GM19025 (cell line): Measurements from ENCODE around the gene CHEK1.
A peak's percentile ranks its signal among the peaks of the same experiment; 100 is the strongest.

Experiments used
- ATAC-seq: cut with Tn5 transposase; IDR thresholded peaks from one replicate; pipeline ENCODE4 v1.9.1; 2021; ENCODE audit warnings: mild to moderate bottlenecking, low read depth, moderate library complexity; ENCODE audit not compliant: unreplicated experiment

Gene CHEK1

GRCh38 chr11:125625630-125626287, 796 bp downstream of the CHEK1 start:
- ATAC-seq = peak; percentile 90

GRCh38 chr11:125626288-125626950, 1.5 kb downstream of the CHEK1 start:
- ATAC-seq = peak; percentile 17

GRCh38 chr11:125627236-125627910, 2.4 kb downstream of the CHEK1 start:
- no peak for ATAC-seq

DNA sequence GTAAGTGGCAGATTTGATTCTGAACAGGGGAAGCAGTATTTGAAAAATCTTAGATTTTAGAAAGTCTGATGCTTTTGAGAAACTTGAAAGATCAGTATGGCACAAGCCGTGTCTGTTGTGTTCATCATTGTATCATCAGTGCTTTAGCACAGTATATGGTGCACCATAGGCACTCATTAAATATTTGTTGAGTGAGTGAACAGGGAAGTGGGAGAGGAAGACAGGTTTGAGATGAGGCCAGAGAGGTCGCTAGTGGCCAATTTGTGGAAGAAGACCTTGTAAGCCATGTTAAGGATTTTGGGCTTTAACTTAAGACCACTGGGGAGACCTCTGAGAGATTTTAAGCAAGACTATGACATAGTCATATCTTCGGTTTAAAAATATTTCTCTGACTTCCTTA, 12.9 kb downstream of the CHEK1 start:
- ATAC-seq = no peak

GRCh38 chr11:125638315-125638714, 13.4 kb downstream of the CHEK1 start:
- no peak for ATAC-seq

DNA sequence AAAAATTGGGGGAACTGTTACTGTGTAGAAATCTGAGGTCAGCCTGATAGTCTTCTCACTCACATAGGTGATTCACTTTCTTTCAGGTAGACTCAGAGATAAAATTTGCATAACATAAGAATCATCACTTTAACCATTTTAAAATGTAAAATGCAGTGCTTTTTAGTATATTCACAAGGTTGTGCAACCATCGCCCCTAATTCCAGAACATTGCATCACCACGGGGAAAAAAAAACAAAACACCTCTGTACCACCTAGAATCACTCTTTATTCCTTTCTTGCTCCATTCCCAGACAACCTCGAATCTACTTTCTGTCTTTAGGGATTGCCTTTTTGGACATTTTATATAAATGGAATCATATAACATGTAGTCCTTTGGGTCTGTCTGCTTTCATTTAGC, 20.9 kb downstream of the CHEK1 start:
- ATAC-seq = no peak

DNA sequence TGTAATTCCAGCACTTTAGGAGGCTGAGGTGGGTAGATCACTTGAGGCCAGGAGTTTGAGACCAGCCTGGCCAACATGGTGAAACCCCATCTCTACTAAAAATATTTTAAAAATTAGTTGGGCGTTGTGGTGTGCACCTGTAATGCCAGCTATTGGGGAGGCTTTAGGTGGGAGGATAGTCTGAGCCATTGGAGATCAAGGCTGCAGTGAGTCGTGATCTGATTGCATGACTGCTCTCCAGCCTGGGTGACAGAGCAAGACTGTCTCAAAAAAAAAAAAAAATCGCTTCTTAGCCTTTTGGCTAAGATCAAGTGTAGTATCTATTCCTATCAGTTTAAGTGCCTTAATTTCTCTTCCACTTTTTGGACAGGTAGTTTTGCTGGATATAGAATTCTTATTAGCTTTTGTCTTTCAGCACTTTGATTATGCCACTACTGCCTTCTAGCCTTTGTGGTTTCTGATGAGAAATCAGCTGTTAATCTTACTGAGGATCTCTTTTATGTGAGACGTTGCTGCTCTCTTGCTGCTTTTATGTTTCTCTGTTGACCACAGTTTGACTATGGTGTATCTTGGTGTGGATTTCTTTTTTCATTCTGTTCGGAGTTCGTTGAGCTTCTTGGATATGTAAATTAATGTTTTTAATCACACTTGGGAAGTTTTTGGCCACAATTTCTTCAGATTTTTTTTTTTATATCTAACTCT, 24.7 kb downstream of the CHEK1 start:
- no peak for ATAC-seq

GRCh38 chr11:125662689-125663088, 37.7 kb downstream of the CHEK1 start:
- ATAC-seq = no peak

- no peak for ATAC-seq
Measured at GRCh38 chr11:125663910-125664309, 38.9 kb downstream of the CHEK1 start.

GRCh38 chr11:125667151-125667550, 42.2 kb downstream of the CHEK1 start:
- ATAC-seq = no peak

GRCh38 chr11:125670172-125670571, 45.2 kb downstream of the CHEK1 start:
- no peak for ATAC-seq

DNA sequence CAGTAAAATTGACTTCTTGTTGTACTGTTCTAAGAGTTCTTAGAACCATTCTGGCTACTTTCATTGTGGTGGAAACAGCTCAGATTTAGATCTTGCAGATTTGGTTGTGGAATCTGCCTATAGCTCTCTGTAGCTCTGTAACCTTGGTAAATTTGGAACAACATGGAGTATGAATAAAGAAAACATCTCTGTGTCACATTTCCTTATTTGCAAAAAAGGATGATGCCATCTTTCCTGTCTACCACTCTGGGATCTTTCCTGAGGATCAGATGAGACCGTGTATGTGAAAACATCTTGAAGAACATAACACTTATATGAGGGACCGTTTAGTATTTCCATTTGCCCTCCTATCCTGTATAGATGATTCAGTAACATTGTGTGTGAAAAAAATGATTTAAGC, 46.6 kb downstream of the CHEK1 start:
- ATAC-seq = no peak

- no peak for ATAC-seq
Measured at GRCh38 chr11:125674210-125674609, 49.2 kb downstream of the CHEK1 start.

GRCh38 chr11:125675196-125675595, 50.2 kb downstream of the CHEK1 start:
- ATAC-seq = no peak

GRCh38 chr11:125679397-125679796, 54.4 kb downstream of the CHEK1 start:
- no peak for ATAC-seq

GRCh38 chr11:125679837-125680236, 54.9 kb downstream of the CHEK1 start:
- ATAC-seq = no peak

GRCh38 chr11:125680747-125681146, 55.8 kb downstream of the CHEK1 start, which contains the start of gene ACRV1:
Gene ACRV1 (minus strand): TSS chr11:125680847. CDS start chr11:125680780, 67 bp downstream.
- ATAC-seq = no peak

DNA sequence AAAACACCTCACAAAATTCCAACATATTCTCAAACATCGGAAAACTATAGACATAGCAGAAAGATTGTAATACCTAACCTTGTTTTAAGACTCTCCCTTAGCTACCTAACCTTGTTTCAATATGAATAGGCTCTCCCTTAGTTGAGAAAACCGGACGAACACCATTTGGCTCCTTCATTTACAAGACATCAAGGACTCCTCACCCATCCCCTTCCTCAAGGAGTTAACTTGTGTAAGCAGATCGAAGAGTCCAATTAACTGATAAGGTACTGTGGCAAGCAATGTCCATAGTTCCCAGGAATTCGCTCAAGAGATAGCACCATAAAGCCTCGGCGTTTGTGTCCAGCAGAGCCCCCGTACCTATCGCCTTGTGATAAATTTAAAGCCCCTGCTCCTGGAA, 60.3 kb downstream of the CHEK1 start:
- ATAC-seq = no peak

DNA sequence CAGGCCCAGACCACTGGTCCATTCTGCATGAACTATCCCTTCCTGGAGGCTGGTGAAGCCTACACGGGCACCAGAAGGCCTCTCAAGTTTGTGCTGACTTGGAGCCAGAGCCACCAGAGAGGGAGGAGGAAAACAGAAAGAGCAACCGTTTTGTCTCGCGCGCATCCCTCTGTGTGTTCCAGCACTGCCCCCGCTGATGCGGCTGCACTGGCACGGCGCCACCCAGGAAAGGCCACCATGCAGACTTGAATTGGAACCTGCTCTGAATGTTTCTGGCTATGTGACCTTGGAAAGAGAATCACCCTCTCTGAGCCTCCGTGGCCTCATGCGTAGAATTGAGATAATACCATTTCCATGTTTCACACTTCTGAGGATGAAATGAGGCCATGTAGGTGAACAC, 63.1 kb downstream of the CHEK1 start:
- no peak for ATAC-seq

DNA sequence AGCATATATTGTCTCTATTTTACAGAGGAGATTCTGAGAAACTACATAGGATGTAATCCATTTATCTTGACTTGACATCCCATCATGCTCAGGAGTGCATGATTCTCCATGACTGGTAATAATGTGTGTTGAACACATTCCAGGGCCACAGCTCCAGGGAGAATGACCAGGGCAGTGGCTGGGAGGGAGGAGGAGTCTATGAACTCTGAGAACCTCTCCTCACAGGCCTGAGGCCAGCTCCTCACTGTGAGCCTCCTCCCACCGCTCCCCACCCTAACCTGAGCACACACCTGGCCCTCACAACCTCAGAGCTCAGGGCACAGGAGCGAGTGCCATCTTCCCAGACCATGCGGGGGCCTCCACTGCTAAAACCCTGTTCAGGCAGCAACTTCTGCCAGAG, 63.7 kb downstream of the CHEK1 start:
- ATAC-seq = no peak

GRCh38 chr11:125689274-125689859, 64.4 kb downstream of the CHEK1 start:
- no peak for ATAC-seq
